GM23338 (cell line): ENCODE data around the gene DPP10. TPM values are rescaled to one million over a fixed set of nuclear protein-coding genes. Genes with fewer than 3 reads are reported as not detected.

ENCODE experiments used
- ATAC-seq: fragments of 200-7000 bp; cut with Tn5 transposase; 3 replicates; pipeline ENCODE4 v1.9.1; 2020
- DNase-seq: peaks from one replicate; pipeline ENCODE4 v3.0.0-alpha.2; 2015; ENCODE audit warnings: low spot score
- H2AFZ ChIP-seq: fragments of 200-600 bp; sonication (generic); 2 replicates; pipeline ENCODE4 v1.8.0; 2016; ENCODE audit warnings: antibody characterized with exemption, mild to moderate bottlenecking, moderate library complexity
- H3F3A ChIP-seq: fragments of 200-600 bp; sonication (generic); replicated peaks from 2 replicates; pipeline ENCODE4 v1.8.0; 2017; ENCODE audit warnings: antibody characterized with exemption, mixed run types, low read depth
- H3K27ac ChIP-seq: fragments of 200-600 bp; sonication (generic); 2 replicates; pipeline ENCODE4 v1.6.1; 2016; ENCODE audit warnings: low read depth
- H3K27me3 ChIP-seq: fragments of 200-600 bp; sonication (generic); 2 replicates; pipeline ENCODE4 v1.8.0; 2016; ENCODE audit warnings: mild to moderate bottlenecking, mixed run types, moderate library complexity; ENCODE audit not compliant: insufficient read depth
- H3K36me3 ChIP-seq: fragments of 200-600 bp; sonication (generic); 2 replicates; pipeline ENCODE4 v1.8.0; 2016; ENCODE audit warnings: mild to moderate bottlenecking; ENCODE audit not compliant: insufficient read depth
- H3K4me1 ChIP-seq: fragments of 200-600 bp; sonication (generic); 2 replicates; pipeline ENCODE4 v1.8.0; 2016; ENCODE audit warnings: mild to moderate bottlenecking, moderate library complexity; ENCODE audit not compliant: insufficient read depth
- H3K4me2 ChIP-seq: fragments of 200-600 bp; sonication (generic); 2 replicates; pipeline ENCODE4 v1.7.1; 2017; ENCODE audit warnings: mixed run types
- H3K4me3 ChIP-seq: fragments of 200-600 bp; sonication (generic); 2 replicates; pipeline ENCODE4 v1.6.1; 2016; ENCODE audit warnings: mixed run types
- H3K79me2 ChIP-seq: fragments of 200-600 bp; sonication (generic); replicated peaks from 2 replicates; pipeline ENCODE4 v1.8.0; 2017; ENCODE audit warnings: mild to moderate bottlenecking; ENCODE audit not compliant: insufficient read depth
- H3K9me2 ChIP-seq: fragments of 200-600 bp; sonication (generic); 2 replicates; pipeline ENCODE4 v1.8.0; 2017; ENCODE audit not compliant: insufficient read depth
- H4K20me1 ChIP-seq: fragments of 200-600 bp; sonication (generic); replicated peaks from 2 replicates; pipeline ENCODE4 v1.8.0; 2017; ENCODE audit warnings: mild to moderate bottlenecking; ENCODE audit not compliant: insufficient read depth
- H3K27ac Mint-ChIP-seq: 2 replicates; pipeline ENCODE4 v1.8.0; 2020; ENCODE audit warnings: inconsistent platforms, mild to moderate bottlenecking, moderate library complexity, mixed read lengths
- H3K27me3 Mint-ChIP-seq: 3 replicates; pipeline ENCODE4 v1.8.0; 2022; ENCODE audit warnings: low read depth, mild to moderate bottlenecking, moderate library complexity, mixed read lengths, inconsistent platforms; ENCODE audit not compliant: insufficient read depth, poor library complexity
- H3K36me3 Mint-ChIP-seq: 3 replicates; pipeline ENCODE4 v1.8.0; 2021; ENCODE audit warnings: low read depth, mild to moderate bottlenecking, inconsistent platforms, moderate library complexity, mixed read lengths
- H3K4me1 Mint-ChIP-seq: 3 replicates; pipeline ENCODE4 v1.8.0; 2020; ENCODE audit warnings: mild to moderate bottlenecking, inconsistent platforms, mixed read lengths
- H3K4me3 Mint-ChIP-seq: 3 replicates; pipeline ENCODE4 v1.8.0; 2021; ENCODE audit warnings: moderate library complexity, mild to moderate bottlenecking, inconsistent platforms, mixed read lengths
- H3K9me3 Mint-ChIP-seq: 3 replicates; pipeline ENCODE4 v1.8.0; 2020; ENCODE audit warnings: moderate library complexity, mild to moderate bottlenecking, inconsistent platforms, mixed read lengths
- EZH2 ChIP-seq: fragments of 200-600 bp; sonication (generic); IDR thresholded peaks from one replicate; pipeline ENCODE4 v1.8.0; 2017; ENCODE audit warnings: antibody characterized with exemption, mild to moderate bottlenecking, low read depth; ENCODE audit not compliant: unreplicated experiment
- JUNB ChIP-seq: IDR thresholded peaks from one replicate; pipeline ENCODE4 v1.6.1; 2016; ENCODE audit warnings: antibody characterized with exemption; ENCODE audit not compliant: unreplicated experiment
- NANOG ChIP-seq: IDR thresholded peaks from 2 replicates; pipeline ENCODE4 v1.6.1; 2016; ENCODE audit warnings: antibody characterized with exemption, borderline replicate concordance
- POLR2AphosphoS5 ChIP-seq: IDR thresholded peaks from 2 replicates; pipeline ENCODE4 v1.6.1; 2016; ENCODE audit warnings: antibody characterized with exemption, low read depth
- STAT1 ChIP-seq: IDR thresholded peaks from one replicate; pipeline ENCODE4 v1.6.1; 2016; ENCODE audit warnings: antibody characterized with exemption; ENCODE audit not compliant: unreplicated experiment
- ZNF114 ChIP-seq: fragments of 250-450 bp; sonication (Bioruptor Pico); IDR thresholded peaks from 2 replicates; pipeline ENCODE4 v1.5.0; 2020; ENCODE audit warnings: mild to moderate bottlenecking, moderate library complexity
- ZNF331 ChIP-seq: fragments of 250-450 bp; sonication (Bioruptor Pico); IDR thresholded peaks from 2 replicates; pipeline ENCODE4 v1.5.0; 2020; ENCODE audit warnings: low read depth, mild to moderate bottlenecking, moderate library complexity
- polyA plus RNA-seq: library from polyadenylated mRNA; unstranded; fragments of >200 nt; fragmentation: Nextera tagmentation; extraction: Ambion mirVana; gene quantifications from 2 replicates; pipeline ENCODE4 v1.2.1, GENCODE V29; 2016
- total RNA-seq: library from RNA; depleted of rRNA; stranded (reverse); fragments of >200 nt; shearing (Covaris generic); gene quantifications from 2 replicates; pipeline ENCODE4 v1.2.3, GENCODE V29; 2014
- TF ChIP-seq, protein P1 (sequence below): IDR thresholded peaks from 2 replicates; pipeline ENCODE4 v1.6.1; 2016; ENCODE audit warnings: antibody characterized with exemption
- TF ChIP-seq, protein P2 (sequence below), 2 experiments: fragments of 200-600 bp in 1 of 2; sonication (generic) in 1 of 2; conservative IDR thresholded peaks; 2 replicates each; pipeline versions ENCODE4 v1.5.1 to v1.6.1; 2016 to 2017; ENCODE audit warnings: antibody characterized with exemption in 2 of 2, low read depth in 2 of 2, mild to moderate bottlenecking in 2 of 2, moderate library complexity in 1 of 2
- TF ChIP-seq, protein P3 (sequence below): IDR thresholded peaks from one replicate; pipeline ENCODE4 v1.6.1; 2018; ENCODE audit warnings: antibody characterized with exemption; ENCODE audit not compliant: unreplicated experiment

The DPP10 gene
- total and polyA plus RNA-seq, 2 experiments from 2014 or later = 3.6 to 14.8 TPM

DNA sequence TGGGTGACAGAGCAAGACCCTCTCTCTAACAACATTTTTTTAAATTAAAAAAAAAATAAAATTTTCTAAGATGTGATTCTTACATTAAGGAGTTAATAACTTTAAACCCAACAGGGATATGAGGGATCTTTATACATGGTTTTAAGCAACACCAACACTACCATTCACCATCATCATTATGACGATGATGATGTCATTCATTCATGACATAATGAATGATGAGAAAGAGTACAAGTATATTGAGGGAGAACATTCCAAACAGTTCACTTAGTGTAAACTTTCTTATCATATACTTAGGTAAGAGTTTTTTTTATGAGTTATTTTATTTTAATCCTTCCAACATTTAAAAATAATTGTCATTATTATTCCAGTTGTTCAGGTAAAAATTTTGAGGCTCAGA is 863.3 kb downstream of the DPP10 start:
- Histone ChIP-seq H3K79me2 (no peaks in the 10 kb centered on the region), H3K4me2 (no peak overlapping the region), H4K20me1 (no peaks in the 10 kb centered on the region), H2AFZ (no peak overlapping the region), H3K9me2 (no peaks in the 10 kb centered on the region), H3K4me1 (no peaks in the 10 kb centered on the region), H3K27me3 (no peaks in the 10 kb centered on the region), H3K4me3 (no peak overlapping the region), H3K36me3 (no peaks in the 10 kb centered on the region), H3F3A (no peaks in the 10 kb centered on the region), H3K27ac (no peak overlapping the region)
- TF ChIP-seq, protein P1, sequence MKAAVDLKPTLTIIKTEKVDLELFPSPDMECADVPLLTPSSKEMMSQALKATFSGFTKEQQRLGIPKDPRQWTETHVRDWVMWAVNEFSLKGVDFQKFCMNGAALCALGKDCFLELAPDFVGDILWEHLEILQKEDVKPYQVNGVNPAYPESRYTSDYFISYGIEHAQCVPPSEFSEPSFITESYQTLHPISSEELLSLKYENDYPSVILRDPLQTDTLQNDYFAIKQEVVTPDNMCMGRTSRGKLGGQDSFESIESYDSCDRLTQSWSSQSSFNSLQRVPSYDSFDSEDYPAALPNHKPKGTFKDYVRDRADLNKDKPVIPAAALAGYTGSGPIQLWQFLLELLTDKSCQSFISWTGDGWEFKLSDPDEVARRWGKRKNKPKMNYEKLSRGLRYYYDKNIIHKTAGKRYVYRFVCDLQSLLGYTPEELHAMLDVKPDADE = no peak
- no peak for TF ChIP-seq ZNF331 (CRISPR knock-in tag)
- H3K4me3 Mint-ChIP-seq = no peak overlapping the region
- H3K9me3 Mint-ChIP-seq = no peaks in the 10 kb centered on the region
- DNase-seq = no peak
- H3K36me3 Mint-ChIP-seq = no peaks in the 10 kb centered on the region
- no peaks in the 10 kb centered on the region for H3K4me1 Mint-ChIP-seq
- H3K27me3 Mint-ChIP-seq = no peaks in the 10 kb centered on the region
- ATAC-seq = no peak
- no peak overlapping the region for H3K27ac Mint-ChIP-seq

DNA sequence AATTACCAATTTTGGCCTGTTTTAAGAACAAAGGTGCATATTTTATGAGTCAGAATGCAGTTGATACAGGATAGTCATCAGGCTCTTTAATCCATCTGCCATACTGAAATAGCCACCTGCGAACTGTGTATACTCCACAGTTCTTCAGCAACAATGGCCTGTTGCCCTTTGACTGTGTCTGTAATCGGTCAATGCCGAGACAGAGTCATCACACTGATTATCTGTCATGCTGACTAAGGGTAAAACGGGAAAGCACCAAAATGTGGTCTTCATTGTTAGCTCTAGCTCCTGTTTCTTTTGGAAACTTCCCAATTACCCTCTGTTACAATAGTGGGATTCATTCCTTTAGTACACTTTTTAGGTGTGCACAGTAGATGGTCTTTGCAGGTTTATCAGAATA is 871.7 kb downstream of the DPP10 start:
- Histone ChIP-seq H3K27me3 (no peaks in the 10 kb centered on the region), H3K4me2 (no peak overlapping the region), H3K4me3 (no peak overlapping the region), H2AFZ (no peak overlapping the region), H3K27ac (no peak overlapping the region), H3K79me2 (no peaks in the 10 kb centered on the region), H3K4me1 (no peaks in the 10 kb centered on the region), H3F3A (no peaks in the 10 kb centered on the region), H3K9me2 (0 out of 2 replicates have a peak, but pooled peaks cover 4% of the 10 kb centered on the region), H4K20me1 (no peaks in the 10 kb centered on the region), H3K36me3 (no peaks in the 10 kb centered on the region)
- Mint-ChIP-seq H3K9me3 (peaks cover 3% of the 10 kb centered on the region; the same call in 1 of the 3 replicates), H3K4me1 (no peaks in the 10 kb centered on the region), H3K27me3 (no peaks in the 10 kb centered on the region), H3K4me3 (no peak overlapping the region), H3K36me3 (peaks cover 12% of the 10 kb centered on the region; the same call in 2 of the 3 replicates), H3K27ac (no peak overlapping the region)
- DNase-seq (no peak), ATAC-seq (no peak)
- TF ChIP-seq STAT1 (no peak), JUNB (no peak), ZNF331 (CRISPR knock-in tag) (no peak), NANOG (no peak), EZH2 (no peak), POLR2AphosphoS5 (no peak), ZNF114 (no peak)
- TF ChIP-seq, protein P2, sequence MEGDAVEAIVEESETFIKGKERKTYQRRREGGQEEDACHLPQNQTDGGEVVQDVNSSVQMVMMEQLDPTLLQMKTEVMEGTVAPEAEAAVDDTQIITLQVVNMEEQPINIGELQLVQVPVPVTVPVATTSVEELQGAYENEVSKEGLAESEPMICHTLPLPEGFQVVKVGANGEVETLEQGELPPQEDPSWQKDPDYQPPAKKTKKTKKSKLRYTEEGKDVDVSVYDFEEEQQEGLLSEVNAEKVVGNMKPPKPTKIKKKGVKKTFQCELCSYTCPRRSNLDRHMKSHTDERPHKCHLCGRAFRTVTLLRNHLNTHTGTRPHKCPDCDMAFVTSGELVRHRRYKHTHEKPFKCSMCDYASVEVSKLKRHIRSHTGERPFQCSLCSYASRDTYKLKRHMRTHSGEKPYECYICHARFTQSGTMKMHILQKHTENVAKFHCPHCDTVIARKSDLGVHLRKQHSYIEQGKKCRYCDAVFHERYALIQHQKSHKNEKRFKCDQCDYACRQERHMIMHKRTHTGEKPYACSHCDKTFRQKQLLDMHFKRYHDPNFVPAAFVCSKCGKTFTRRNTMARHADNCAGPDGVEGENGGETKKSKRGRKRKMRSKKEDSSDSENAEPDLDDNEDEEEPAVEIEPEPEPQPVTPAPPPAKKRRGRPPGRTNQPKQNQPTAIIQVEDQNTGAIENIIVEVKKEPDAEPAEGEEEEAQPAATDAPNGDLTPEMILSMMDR (conservative IDR thresholded peaks at IDR 0.05; ENCODE audit: low read depth in 2 of 2) = no peak
- TF ChIP-seq, protein P3, sequence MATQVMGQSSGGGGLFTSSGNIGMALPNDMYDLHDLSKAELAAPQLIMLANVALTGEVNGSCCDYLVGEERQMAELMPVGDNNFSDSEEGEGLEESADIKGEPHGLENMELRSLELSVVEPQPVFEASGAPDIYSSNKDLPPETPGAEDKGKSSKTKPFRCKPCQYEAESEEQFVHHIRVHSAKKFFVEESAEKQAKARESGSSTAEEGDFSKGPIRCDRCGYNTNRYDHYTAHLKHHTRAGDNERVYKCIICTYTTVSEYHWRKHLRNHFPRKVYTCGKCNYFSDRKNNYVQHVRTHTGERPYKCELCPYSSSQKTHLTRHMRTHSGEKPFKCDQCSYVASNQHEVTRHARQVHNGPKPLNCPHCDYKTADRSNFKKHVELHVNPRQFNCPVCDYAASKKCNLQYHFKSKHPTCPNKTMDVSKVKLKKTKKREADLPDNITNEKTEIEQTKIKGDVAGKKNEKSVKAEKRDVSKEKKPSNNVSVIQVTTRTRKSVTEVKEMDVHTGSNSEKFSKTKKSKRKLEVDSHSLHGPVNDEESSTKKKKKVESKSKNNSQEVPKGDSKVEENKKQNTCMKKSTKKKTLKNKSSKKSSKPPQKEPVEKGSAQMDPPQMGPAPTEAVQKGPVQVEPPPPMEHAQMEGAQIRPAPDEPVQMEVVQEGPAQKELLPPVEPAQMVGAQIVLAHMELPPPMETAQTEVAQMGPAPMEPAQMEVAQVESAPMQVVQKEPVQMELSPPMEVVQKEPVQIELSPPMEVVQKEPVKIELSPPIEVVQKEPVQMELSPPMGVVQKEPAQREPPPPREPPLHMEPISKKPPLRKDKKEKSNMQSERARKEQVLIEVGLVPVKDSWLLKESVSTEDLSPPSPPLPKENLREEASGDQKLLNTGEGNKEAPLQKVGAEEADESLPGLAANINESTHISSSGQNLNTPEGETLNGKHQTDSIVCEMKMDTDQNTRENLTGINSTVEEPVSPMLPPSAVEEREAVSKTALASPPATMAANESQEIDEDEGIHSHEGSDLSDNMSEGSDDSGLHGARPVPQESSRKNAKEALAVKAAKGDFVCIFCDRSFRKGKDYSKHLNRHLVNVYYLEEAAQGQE = no peak
- TF ChIP-seq, protein P1 = no peak
